ENCODE results near the gene SIK3.

DNA sequence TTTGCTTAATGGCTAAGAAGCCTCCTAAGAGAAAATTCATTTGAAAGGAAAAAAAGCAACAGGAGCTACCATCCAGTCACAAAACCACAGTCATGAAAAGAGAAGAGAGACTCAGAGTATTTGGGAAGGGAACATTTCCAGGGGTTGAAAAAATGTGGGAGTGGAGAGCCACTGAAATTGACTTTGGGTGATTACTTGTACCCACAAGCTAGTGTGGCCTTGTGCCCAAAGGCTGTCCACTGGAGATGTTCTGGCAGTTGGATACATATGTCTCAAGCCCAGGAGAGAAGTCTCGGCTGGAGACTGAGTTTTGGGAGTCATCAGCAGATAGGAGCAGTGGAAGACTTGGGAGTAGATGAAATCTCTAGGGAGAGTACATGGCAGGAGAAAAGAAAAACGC, 303.4 kb downstream of the SIK3 start:
- TF ChIP-seq, protein P1, sequence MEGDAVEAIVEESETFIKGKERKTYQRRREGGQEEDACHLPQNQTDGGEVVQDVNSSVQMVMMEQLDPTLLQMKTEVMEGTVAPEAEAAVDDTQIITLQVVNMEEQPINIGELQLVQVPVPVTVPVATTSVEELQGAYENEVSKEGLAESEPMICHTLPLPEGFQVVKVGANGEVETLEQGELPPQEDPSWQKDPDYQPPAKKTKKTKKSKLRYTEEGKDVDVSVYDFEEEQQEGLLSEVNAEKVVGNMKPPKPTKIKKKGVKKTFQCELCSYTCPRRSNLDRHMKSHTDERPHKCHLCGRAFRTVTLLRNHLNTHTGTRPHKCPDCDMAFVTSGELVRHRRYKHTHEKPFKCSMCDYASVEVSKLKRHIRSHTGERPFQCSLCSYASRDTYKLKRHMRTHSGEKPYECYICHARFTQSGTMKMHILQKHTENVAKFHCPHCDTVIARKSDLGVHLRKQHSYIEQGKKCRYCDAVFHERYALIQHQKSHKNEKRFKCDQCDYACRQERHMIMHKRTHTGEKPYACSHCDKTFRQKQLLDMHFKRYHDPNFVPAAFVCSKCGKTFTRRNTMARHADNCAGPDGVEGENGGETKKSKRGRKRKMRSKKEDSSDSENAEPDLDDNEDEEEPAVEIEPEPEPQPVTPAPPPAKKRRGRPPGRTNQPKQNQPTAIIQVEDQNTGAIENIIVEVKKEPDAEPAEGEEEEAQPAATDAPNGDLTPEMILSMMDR (IDR thresholded peaks at IDR 0.05; ENCODE audit: extremely low read depth in 1 of 2, insufficient read depth in 1 of 2, low read depth in 1 of 2, low read length in 2 of 2): no peak
- TF ChIP-seq GATA2 (IDR thresholded peaks at IDR 0.05; ENCODE audit: insufficient read depth, insufficient read length, low read depth, low read length): no peak

Data from endothelial cell of umbilical vein (primary cell).